Dedifferentiated amniotic fluid mesenchymal stem cell (primary cell): ENCODE data around the gene C17orf58.
"Not testable (repeated sequence)": the region's sequence is repeated elsewhere in the genome, so short reads cannot be mapped to it uniquely, and the experiment has no call there.

Source experiments
- DNase-seq: peaks from one replicate; pipeline ENCODE4 v3.0.0-alpha.2; 2016; ENCODE audit errors: extremely low spot score

Gene C17orf58

GRCh38 chr17:67960276-67960675 is 36.0 kb downstream of the C17orf58 start:
- not testable (repeated sequence) for DNase-seq

DNA sequence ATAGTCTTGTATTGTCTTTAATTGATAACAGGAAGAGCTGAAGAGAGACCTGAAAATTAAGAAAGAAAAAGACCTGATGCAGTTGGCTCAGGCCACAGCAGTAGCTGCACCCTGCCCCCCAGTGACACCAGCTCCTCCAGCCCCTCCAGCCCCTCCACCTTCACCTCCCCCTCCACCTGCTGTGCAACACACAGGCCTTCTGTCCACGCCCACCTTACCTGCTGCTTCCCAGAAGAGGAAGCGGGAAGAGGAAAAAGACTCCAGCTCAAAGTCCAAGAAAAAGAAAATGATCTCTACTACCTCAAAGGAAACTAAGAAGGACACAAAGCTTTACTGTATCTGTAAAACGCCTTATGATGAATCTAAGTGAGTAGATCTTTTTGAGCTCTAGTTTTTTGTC is 36.8 kb downstream of the C17orf58 start:
- no peak for DNase-seq

DNA sequence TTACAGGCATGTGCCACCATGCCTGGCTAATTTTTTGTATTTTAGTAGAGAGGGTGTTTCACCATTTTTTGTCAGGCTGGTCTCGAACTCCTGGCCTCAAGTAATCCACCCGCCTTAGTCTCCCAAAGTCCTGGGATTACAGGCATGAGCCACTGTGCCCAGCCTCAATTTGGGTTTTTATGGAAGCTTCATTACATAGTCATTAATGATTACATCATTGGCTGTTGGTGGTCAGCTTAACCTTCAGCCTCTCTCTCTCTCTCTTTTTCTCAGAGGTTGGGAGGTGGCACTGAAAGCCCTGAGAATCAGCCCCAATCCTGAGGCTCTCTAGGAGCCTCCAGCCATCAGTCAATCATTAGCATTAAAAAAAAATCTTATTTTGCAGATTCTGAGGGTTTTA is 45.3 kb downstream of the C17orf58 start:
- DNase-seq, result no peak

GRCh38 chr17:67947325-67947813 is 48.9 kb downstream of the C17orf58 start:
- DNase-seq, result no peak

DNA sequence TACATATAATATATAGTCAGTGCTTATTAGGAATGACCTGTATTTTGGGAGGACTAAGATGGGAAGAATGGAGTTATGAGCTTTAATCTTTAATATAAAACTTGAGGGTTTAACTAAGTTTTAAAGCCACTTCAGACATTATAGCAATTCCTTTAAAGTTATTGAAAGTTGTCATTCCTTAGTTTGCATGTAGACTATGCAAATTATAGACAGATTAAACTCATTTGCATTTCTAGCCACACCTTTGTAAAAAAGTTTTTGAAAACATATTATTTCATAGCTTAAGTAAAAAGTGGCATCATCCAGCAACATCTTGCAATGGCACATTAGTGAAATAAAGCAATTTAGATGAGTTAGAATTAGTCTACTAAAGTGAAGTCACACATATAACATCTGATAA is 49.8 kb downstream of the C17orf58 start:
- DNase-seq, result no peak

GRCh38 chr17:67944035-67944434 is 52.2 kb downstream of the C17orf58 start:
- DNase-seq, result no peak

DNA sequence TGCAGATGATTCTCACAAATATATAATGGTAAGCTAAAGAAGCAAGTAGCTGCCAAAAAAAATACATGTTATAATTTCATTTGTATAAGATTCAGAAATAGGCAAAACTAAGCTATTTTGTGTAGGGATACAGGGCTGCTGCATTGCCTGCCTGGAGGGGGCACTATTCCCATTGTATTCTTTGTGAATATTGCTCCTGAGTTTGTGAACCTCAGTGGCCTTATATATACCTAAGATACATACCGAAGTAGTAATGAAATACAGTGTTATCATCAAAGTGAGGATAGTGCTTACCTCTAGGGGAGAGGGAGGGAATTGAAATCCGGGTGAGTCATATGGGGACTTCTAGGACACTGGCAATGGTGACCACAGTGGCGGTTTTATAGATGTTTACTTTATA is 53.5 kb downstream of the C17orf58 start:
- DNase-seq, result no peak
